RWPE2 (cell line): ENCODE measurements around the gene SCRN1.

Source experiments
- ATAC-seq: fragments of 200-7000 bp; cut with Tn5 transposase; 3 replicates; pipeline ENCODE4 v1.9.1; 2021; ENCODE audit warnings: low read depth
- DNase-seq: peaks from one replicate; pipeline ENCODE4 v3.0.0-alpha.2; 2020; ENCODE audit warnings: low spot score
- H3K27ac ChIP-seq: fragments of 450-650 bp; 2 replicates; pipeline ENCODE4 v1.5.1; 2017; ENCODE audit warnings: mild to moderate bottlenecking; ENCODE audit not compliant: poor library complexity, severe bottlenecking
- H3K27me3 ChIP-seq: fragments of 250-450 bp; sonication (Bioruptor Pico); 2 replicates; pipeline ENCODE4 v1.5.1; 2021; ENCODE audit warnings: mild to moderate bottlenecking, moderate library complexity; ENCODE audit not compliant: insufficient read depth, poor library complexity, severe bottlenecking
- H3K36me3 ChIP-seq: fragments of 250-450 bp; sonication (Bioruptor Pico); 2 replicates; pipeline ENCODE4 v1.5.1; 2020; ENCODE audit warnings: low read depth, mild to moderate bottlenecking, moderate library complexity
- H3K4me1 ChIP-seq: fragments of 250-450 bp; sonication (Bioruptor Pico); 2 replicates; pipeline ENCODE4 v1.5.1; 2021; ENCODE audit warnings: mild to moderate bottlenecking, moderate library complexity; ENCODE audit not compliant: insufficient read depth, poor library complexity, severe bottlenecking
- H3K4me3 ChIP-seq: fragments of 250-450 bp; sonication (Bioruptor Pico); 2 replicates; pipeline ENCODE4 v1.5.1; 2021; ENCODE audit warnings: mild to moderate bottlenecking, moderate library complexity; ENCODE audit not compliant: severe bottlenecking
- H3K9me3 ChIP-seq: fragments of 250-450 bp; sonication (Bioruptor Pico); 2 replicates; pipeline ENCODE4 v1.5.1; 2021; ENCODE audit warnings: mild to moderate bottlenecking, moderate library complexity; ENCODE audit not compliant: severe bottlenecking
- TF ChIP-seq, protein P1 (sequence below): fragments of 450-650 bp; IDR thresholded peaks from one replicate; pipeline ENCODE4 v1.5.1; 2017; ENCODE audit warnings: mild to moderate bottlenecking, moderate library complexity; ENCODE audit not compliant: poor library complexity, severe bottlenecking

The SCRN1 gene

DNA sequence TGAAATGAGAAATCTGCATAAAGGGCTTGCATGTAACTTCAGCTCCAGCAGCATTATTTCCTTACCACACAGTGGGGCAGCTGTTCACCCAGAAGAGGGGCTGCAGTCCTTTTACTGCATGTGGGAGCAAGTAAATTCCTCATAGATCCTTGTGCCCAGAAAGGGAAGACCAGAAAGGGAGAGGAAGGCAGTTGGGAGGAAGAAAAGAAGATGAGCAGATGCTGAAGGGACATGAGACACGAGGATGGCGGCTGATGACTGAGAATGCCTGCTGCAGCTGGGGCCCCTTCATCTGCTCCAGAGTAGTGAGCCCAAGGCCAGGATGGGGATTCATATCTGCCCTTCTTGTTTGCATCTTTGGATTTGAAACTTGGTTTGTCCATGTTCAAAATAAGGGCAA lies 102.8 kb downstream of the SCRN1 start:
- Histone ChIP-seq H3K27me3 (no peaks in the 10 kb centered on the region), H3K4me1 (no peaks in the 10 kb centered on the region), H3K36me3 (no peaks in the 10 kb centered on the region), H3K4me3 (no peak overlapping the region), H3K9me3 (no peaks in the 10 kb centered on the region), H3K27ac (no peak overlapping the region)
- TF ChIP-seq, protein P1, sequence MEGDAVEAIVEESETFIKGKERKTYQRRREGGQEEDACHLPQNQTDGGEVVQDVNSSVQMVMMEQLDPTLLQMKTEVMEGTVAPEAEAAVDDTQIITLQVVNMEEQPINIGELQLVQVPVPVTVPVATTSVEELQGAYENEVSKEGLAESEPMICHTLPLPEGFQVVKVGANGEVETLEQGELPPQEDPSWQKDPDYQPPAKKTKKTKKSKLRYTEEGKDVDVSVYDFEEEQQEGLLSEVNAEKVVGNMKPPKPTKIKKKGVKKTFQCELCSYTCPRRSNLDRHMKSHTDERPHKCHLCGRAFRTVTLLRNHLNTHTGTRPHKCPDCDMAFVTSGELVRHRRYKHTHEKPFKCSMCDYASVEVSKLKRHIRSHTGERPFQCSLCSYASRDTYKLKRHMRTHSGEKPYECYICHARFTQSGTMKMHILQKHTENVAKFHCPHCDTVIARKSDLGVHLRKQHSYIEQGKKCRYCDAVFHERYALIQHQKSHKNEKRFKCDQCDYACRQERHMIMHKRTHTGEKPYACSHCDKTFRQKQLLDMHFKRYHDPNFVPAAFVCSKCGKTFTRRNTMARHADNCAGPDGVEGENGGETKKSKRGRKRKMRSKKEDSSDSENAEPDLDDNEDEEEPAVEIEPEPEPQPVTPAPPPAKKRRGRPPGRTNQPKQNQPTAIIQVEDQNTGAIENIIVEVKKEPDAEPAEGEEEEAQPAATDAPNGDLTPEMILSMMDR: no peak
- DNase-seq: no peak
- ATAC-seq: no peak

DNA sequence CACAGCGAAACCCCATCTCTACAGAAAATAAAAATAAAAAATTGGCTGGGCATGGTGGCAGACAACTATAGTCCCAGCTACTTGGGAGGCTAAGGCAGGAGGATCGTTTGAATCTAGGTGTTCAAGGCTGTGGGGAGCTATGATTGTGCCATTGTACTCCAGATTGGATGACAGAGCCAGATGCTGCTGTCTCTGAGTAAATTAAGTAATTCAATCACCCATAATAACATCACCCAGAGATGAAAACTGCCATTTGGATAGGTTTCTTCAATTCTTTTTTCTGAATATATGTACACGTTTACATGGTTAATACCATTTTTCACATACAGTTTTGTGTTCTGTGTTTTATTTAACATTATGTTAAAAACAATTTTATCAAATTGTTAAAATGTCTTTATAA lies 104.0 kb downstream of the SCRN1 start:
- Histone ChIP-seq H3K4me1 (no peaks in the 10 kb centered on the region), H3K4me3 (no peak overlapping the region), H3K27me3 (no peaks in the 10 kb centered on the region), H3K36me3 (no peaks in the 10 kb centered on the region), H3K9me3 (no peaks in the 10 kb centered on the region), H3K27ac (no peak overlapping the region)
- DNase-seq (no peak), ATAC-seq (no peak)
- TF ChIP-seq, protein P1: no peak

DNA sequence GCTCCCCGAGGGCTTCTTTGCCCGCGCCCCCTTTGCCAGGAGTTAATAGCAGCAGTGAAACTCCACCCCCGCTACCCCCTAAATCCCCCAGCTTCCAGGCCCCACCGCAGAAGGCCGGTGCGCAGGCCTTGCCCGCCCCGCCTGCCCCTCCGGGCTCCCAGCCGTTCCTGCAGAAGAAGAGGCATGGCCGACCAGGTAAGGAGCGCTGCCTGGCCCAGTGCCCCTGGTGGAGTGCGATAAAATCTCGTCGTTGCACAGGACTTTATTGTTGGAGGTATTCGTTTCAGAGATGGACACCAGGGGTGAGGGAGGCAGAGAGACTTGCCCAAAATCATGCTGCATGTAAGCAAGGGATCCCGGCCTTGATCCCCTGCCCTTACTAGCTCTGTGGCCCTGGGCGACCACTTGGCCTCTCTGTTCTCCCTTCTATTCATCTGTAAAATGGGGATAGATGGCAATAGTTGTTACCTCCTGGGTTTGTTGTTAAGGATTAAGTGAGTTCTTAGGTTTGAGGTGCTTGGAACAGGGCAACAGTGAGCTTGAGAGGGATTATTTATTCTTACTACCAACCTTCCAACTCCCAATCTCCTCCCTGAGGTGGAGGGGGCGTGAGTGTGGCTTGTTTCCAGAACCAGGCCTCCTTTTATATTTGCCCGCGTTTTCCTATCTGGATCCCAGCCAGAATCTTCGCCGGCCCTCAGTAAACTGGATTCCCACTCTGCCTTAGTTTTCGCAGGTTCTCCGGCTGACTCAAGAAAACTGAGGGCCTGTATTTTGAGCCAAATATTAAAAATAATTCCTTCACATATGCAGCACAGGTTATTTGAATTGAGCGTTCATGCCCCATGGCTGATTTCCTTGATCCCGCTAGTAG lies 105.0 kb downstream of the SCRN1 start:
- DNase-seq (no peak), ATAC-seq (peak; percentile 73)
- Histone ChIP-seq H3K9me3 (no peaks in the 10 kb centered on the region), H3K4me1 (no peaks in the 10 kb centered on the region), H3K4me3 (peak overlapping the region; percentile 8), H3K36me3 (no peaks in the 10 kb centered on the region), H3K27me3 (no peaks in the 10 kb centered on the region), H3K27ac (no peak overlapping the region)
- TF ChIP-seq, protein P1: peak; percentile 11

DNA sequence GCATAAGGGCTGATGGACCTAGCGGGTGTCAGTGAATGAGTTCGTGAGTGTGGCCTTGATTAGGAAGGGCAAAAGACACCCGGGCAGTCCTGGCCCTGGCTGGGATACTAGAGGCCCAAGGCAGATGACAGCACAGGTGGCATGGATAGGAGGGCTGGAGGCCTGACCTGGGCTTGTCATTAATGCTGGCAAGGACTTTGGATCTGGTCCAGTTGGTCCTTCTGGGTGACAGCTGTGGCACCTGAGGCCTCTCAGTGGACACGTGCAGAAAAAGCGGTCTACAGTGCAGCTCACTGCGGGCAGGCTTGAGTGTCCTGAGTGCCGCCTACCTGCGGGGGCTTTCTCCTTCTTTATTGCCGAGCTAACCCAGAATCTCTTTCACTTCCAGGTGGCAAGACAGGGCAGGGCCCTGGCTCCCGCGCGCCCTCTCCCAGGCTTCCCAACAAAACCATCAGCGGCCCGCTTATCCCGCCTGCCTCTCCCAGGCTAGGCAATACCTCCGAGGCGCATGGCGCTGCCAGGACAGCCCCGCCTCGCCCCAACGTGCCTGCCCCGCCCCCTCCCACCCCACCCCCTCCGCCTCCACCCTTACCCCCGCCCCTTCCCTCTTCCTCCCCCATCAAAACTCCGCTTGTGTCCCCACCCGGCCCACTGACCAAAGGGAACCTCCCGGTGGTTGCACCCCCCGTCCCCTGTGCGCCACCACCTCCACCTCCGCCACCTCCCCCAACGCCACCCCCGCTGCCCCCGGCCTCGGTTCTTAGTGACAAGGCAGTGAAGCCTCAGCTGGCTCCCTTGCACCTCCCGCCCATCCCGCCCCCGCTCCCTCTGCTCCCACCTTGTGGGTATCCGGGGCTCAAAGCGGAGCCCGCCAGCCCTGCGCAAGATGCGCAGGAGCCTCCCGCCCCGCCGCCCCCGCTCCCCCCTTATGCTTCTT lies 105.9 kb downstream of the SCRN1 start:
- Histone ChIP-seq H3K4me1 (no peaks in the 10 kb centered on the region), H3K9me3 (no peaks in the 10 kb centered on the region), H3K27ac (no peak overlapping the region), H3K27me3 (no peaks in the 10 kb centered on the region), H3K36me3 (no peaks in the 10 kb centered on the region), H3K4me3 (peak overlapping the region; percentile 11)
- ATAC-seq (peak; percentile 69), DNase-seq (no peak)
- TF ChIP-seq, protein P1: no peak
